K562 (cell line): Measurements from ENCODE around the gene ZNF334. TPM values are rescaled to one million over a fixed set of nuclear protein-coding genes. Genes with fewer than 3 reads are reported as not detected.

Source experiments
- ATAC-seq: fragments of 200-7000 bp; cut with Tn5 transposase; 3 replicates; pipeline ENCODE4 v1.9.1; 2020; ENCODE audit warnings: moderate library complexity
- BruUV-seq: library from RNA; stranded (reverse); fragments of 400-500 nt; replicated peaks from 2 replicates; lab custom pipeline; 2021; lab: Mats Ljungman, UMichigan
- CTCF ChIA-PET: fragments of 300-600 bp; formaldehyde crosslinking; extraction: SDS; loops from one replicate; lab custom pipeline; 2021; ENCODE audit warnings: low intra/inter-chr PET ratio; lab: Yijun Ruan, JAX
- POLR2A ChIA-PET: fragments of 300-600, 350-650 bp; sonication (Branson Sonifier 250); formaldehyde crosslinking; extraction: SDS; loops from one replicate; lab custom pipeline; 2021; ENCODE audit warnings: antibody characterized with exemption, inconsistent platforms; lab: Yijun Ruan, JAX
- DNase-seq, 4 experiments: peaks; one replicate each; pipeline versions ENCODE4 v3.0.0 to v3.0.0-alpha.2; 2011 to 2018; ENCODE audit warnings: low spot score in 3 of 4, mixed read lengths in 3 of 4; ENCODE audit errors: extremely low read depth in 1 of 4
- FAIRE-seq: peaks from 2 replicates; lab custom pipeline; 2011; peaks lifted over from hg19 to GRCh38; lab: Jason Lieb, UNC
- H2AFZ ChIP-seq: 2 replicates; pipeline ENCODE4 v1.6.0; 2011; ENCODE audit warnings: low read depth, low read length, control low read depth, inconsistent platforms
- H3K27ac ChIP-seq: fragments of 200-600 bp; 3 replicates; pipeline ENCODE4 v1.8.0; 2011; ENCODE audit warnings: low read depth, mild to moderate bottlenecking, control low read depth, inconsistent platforms, low read length, moderate library complexity, mixed read lengths; ENCODE audit errors: extremely low read depth
- H3K27me3 ChIP-seq, 2 experiments: fragments of 300-600 bp in 1 of 2; 2 replicates in 1 of 2; 3 replicates in 1 of 2; pipeline versions ENCODE4 v1.6.0 to v1.8.0; 2011; ENCODE audit warnings: inconsistent platforms in 2 of 2, low read length in 2 of 2, mild to moderate bottlenecking in 1 of 2, mixed read lengths in 1 of 2, moderate library complexity in 1 of 2; ENCODE audit not compliant: control insufficient read depth in 2 of 2, insufficient read depth in 2 of 2
- H3K36me3 ChIP-seq: fragments of 300-600 bp; 3 replicates; pipeline ENCODE4 v1.8.0; 2011; ENCODE audit warnings: mild to moderate bottlenecking, low read length, inconsistent platforms; ENCODE audit not compliant: control insufficient read depth, insufficient read depth
- H3K4me1 ChIP-seq, 2 experiments: fragments of 200-600 bp in 1 of 2; replicated peaks in 1 of 2; 2 replicates in 1 of 2; 3 replicates in 1 of 2; pipeline versions ENCODE4 v1.5.1 to v1.8.0; 2011; ENCODE audit warnings: inconsistent platforms in 2 of 2, low read length in 2 of 2, mild to moderate bottlenecking in 1 of 2, mixed read lengths in 1 of 2, moderate library complexity in 1 of 2; ENCODE audit not compliant: control insufficient read depth in 2 of 2, insufficient read depth in 2 of 2
- H3K4me2 ChIP-seq: 2 replicates; pipeline ENCODE4 v1.6.1; 2011; ENCODE audit warnings: low read length, control low read depth, inconsistent platforms, mixed read lengths; ENCODE audit not compliant: insufficient read depth
- H3K4me3 ChIP-seq: fragments of 200-600 bp; sonication (generic), shearing (Covaris generic); 2 replicates; pipeline ENCODE4 v1.5.1; 2016; ENCODE audit warnings: control low read depth, inconsistent platforms
- H3K79me2 ChIP-seq: fragments of 200-600 bp; 3 replicates; pipeline ENCODE4 v1.8.0; 2011; ENCODE audit warnings: low read length, inconsistent platforms; ENCODE audit not compliant: control insufficient read depth, insufficient read depth
- H3K9ac ChIP-seq, 2 experiments: 2 replicates each; pipeline versions ENCODE4 v1.6.0 to v1.6.1; 2011; ENCODE audit warnings: low read depth in 2 of 2, low read length in 2 of 2, control low read depth in 1 of 2, inconsistent platforms in 1 of 2, mild to moderate bottlenecking in 1 of 2, mixed read lengths in 1 of 2; ENCODE audit not compliant: insufficient read depth in 1 of 2
- H3K9me1 ChIP-seq: one replicate; pipeline ENCODE4 v1.6.0; 2011; ENCODE audit warnings: inconsistent platforms, mild to moderate bottlenecking, low read length, moderate library complexity; ENCODE audit not compliant: control insufficient read depth, insufficient read depth
- H3K9me3 ChIP-seq: replicated peaks from 2 replicates; pipeline ENCODE4 v1.5.1; 2011; ENCODE audit warnings: low read depth, low read length, inconsistent platforms; ENCODE audit not compliant: control insufficient read depth, insufficient read depth
- H4K20me1 ChIP-seq: replicated peaks from 2 replicates; pipeline ENCODE4 v1.6.1; 2011; ENCODE audit warnings: low read length, inconsistent platforms, mixed read lengths; ENCODE audit not compliant: control insufficient read depth, insufficient read depth
- HMG20A ChIP-seq: fragments of 450-650 bp; formaldehyde crosslinking; conservative IDR thresholded peaks from 2 replicates; pipeline ENCODE4 v1.4.0; 2020; ENCODE audit warnings: mild to moderate bottlenecking, mixed read lengths
- SPI1 ChIP-seq: IDR thresholded peaks from 2 replicates; pipeline ENCODE4 v1.6.1; 2011; ENCODE audit warnings: low read depth, low read length, control low read depth, borderline replicate concordance
- SRF ChIP-seq, 2 experiments: fragments of 250-450, 450-650 bp in 1 of 2; sonication (Bioruptor Pico) in 1 of 2; sonication (generic) in 1 of 2; formaldehyde crosslinking; IDR thresholded peaks; 2 replicates each; pipeline versions ENCODE4 v1.5.0 to v1.5.1; 2020 to 2022; ENCODE audit warnings: mild to moderate bottlenecking in 1 of 2, missing genetic modification reagents in 1 of 2
- ZBTB1 ChIP-seq: sonication (generic); formaldehyde crosslinking; IDR thresholded peaks from 2 replicates; pipeline ENCODE4 v1.8.1; 2023; ENCODE audit warnings: missing genetic modification reagents, low read depth, mild to moderate bottlenecking, borderline replicate concordance
- WGBS: fragments of 100-300 bp; shearing (Covaris generic); methylation state at CpG from one replicate; pipeline ENCODE4 v1.1.6; 2016; ENCODE audit warnings: low coverage, mixed read lengths; ENCODE audit not compliant: insufficient coverage; ENCODE audit errors: missing lambda C conversion rate; 5-methylcytosine and 5-hydroxymethylcytosine counted together
- in situ Hi-C: fragments of 300-500 bp; cut with MboI; formaldehyde crosslinking; loops from 4 replicates; pipeline ENCODE4 v1.15.0; 2018; ENCODE audit warnings: inconsistent platforms, mixed read lengths
- intact Hi-C: fragments of 100-400 bp; cut with micrococcal nuclease; formaldehyde crosslinking; loops from 2 replicates; pipeline ENCODE4 v1.14.2; 2022
- polyA plus RNA-seq, 8 experiments: library from polyadenylated mRNA; depleted of rRNA in 4 of 8; stranded (reverse) in 5 of 8; unstranded in 3 of 8; fragments of >200 nt; fragmentation: Nextera tagmentation in 2 of 8; fragmentation: Illumina TruSeq in 1 of 8; extraction: Ambion mirVana in 2 of 8; extraction: Trizol in 1 of 8; gene quantifications; 2 replicates each; pipeline versions ENCODE4 v1.2.1 to v1.2.3, GENCODE V29; 2011 to 2014; ENCODE audit warnings: inconsistent platforms in 1 of 8, missing spikeins in 1 of 8
- total RNA-seq, 7 experiments: library from RNA; depleted of rRNA in 6 of 7; stranded (reverse); fragments of >200 nt in 6 of 7; fragmentation: Illumina TruSeq in 2 of 7; extraction: Trizol in 2 of 7; gene quantifications; 2 replicates each; pipeline versions ENCODE4 v1.2.1 to v1.2.3, GENCODE V29; 2011 to 2021; ENCODE audit warnings: low replicate concordance in 1 of 7

The ZNF334 gene
- total and polyA plus RNA-seq, 9 of the 15 experiments (the other 6 are each of a cell fraction or from before 2014, with no cell fraction given), result 0.06 to 0.27 (median 0.21) TPM; not detected in 1

DNA sequence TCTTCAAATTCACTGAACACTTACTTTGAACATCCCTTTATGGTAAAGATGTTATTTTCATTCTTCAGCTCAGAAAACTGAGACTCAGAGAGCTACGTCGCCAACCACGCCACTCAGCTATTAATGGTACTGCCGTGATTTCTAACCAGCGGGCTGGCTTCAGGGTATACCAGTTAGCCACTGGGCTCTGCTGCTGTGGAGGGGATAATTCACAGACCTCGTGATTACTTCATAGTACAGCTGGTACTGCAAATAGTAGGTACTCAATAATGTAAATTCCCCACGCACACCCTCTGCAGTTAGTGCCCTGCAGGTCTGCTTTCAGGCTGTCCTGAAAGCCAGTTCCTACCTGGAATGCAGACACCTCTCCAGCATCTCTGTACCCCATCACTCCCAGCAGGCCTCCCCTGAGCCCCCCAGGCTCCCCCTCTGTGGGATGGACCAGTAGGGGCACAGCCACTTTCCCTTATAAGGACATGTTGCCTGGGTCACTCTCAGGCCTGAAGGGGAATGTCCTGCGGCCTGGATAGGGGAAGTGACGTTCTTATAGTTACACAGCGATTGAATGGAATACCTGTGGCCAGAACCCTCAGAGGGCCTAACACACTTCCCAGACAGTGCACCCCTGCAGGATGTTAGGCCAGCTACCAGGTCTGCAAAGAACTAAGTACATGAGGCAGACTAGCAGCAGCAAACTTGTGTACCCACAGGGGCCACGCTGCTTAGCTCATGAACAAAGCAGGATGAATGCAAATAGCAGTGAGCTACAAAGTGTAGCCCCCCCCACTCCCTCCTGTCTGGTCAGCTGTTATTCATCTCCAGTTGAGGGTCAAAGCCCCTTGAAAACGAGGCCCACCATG is 38.4 kb upstream of the ZNF334 start:
- Histone ChIP-seq H3K4me3 (no peak overlapping the region), H2AFZ (no peak overlapping the region), H3K79me2 (no peaks in the 10 kb centered on the region), H3K27me3 (peaks cover 8 to 32% of the 10 kb centered on the region in 2 experiments; a peak in 4 of 5 replicates), H3K36me3 (no peaks in the 10 kb centered on the region), H3K9me1 (no peaks in the 10 kb centered on the region), H3K9ac (no peak overlapping the region), H3K4me1 (0 out of 5 replicates have a peak, but pooled peaks cover 0 to 5% of the 10 kb centered on the region in 2 experiments), H4K20me1 (no peaks in the 10 kb centered on the region), H3K27ac (no peak overlapping the region), H3K9me3 (no peaks in the 10 kb centered on the region), H3K4me2 (no peak overlapping the region)
- DNase-seq, result no peak
- CTCF ChIA-PET, result interaction anchor here (0.6 kb wide), 1 partner anchor 104 kb away, joined by 3 read pairs; no protein-coding TSS in a partner anchor
- intact Hi-C loops (no loop called here), in situ Hi-C loops (no loop called here)
- peak; percentile 31; the same call in 1 of the 3 replicates for ATAC-seq
- POLR2A ChIA-PET, result interaction anchor here (0.7 to 1.0 kb wide), 3 partner anchors 94 to 310 kb away, joined by 3 to 7 read pairs (median 4); partner anchors contain the start of gene TP53RK
- no TSS peak for BruUV-seq
- TF ChIP-seq ZBTB1 (CRISPR knock-in tag), result no peak
- peak in 1 of 2 experiments; percentile 65; a peak in 1 of 4 replicates for TF ChIP-seq SRF (CRISPR knock-in tag; IDR thresholded peaks at IDR 0.05)
- TF ChIP-seq HMG20A, result no peak
- TF ChIP-seq SPI1, result 0 out of 2 replicates have a peak, but pooled peaks have one; percentile 34
- no peak for FAIRE-seq
- 7% methylated on average over 11 of the region's 12 CpGs for WGBS
